Small intestine (tissue), 7 donors: ENCODE data around the gene MPP3. TPM values are rescaled to one million over a fixed set of nuclear protein-coding genes. Genes with fewer than 3 reads are reported as not detected.

Experiments
- DNase-seq, 2 donors: peaks; one replicate each; pipeline versions ENCODE4 v3.0.0 to v3.0.0-alpha.2; 2013
- FAIRE-seq: peaks from 2 replicates; lab custom pipeline; 2012; peaks lifted over from hg19 to GRCh38; lab: Jason Lieb, UNC
- H3K27ac ChIP-seq, 3 donors: one replicate each; pipeline ENCODE4 v1.5.1; 2013; ENCODE audit warnings: low read length in 2 of 3, mild to moderate bottlenecking in 2 of 3, control low read depth in 1 of 3, inconsistent platforms in 1 of 3, low read depth in 1 of 3, moderate library complexity in 1 of 3
- H3K27me3 ChIP-seq, 3 donors: one replicate each; pipeline ENCODE4 v1.6.1; 2013; ENCODE audit warnings: low read length in 3 of 3, inconsistent platforms in 1 of 3; ENCODE audit not compliant: control insufficient read depth in 3 of 3, insufficient read depth in 3 of 3
- H3K36me3 ChIP-seq, 3 donors: one replicate each; pipeline ENCODE4 v1.6.1; 2013; ENCODE audit warnings: low read length in 3 of 3, inconsistent platforms in 1 of 3, low read depth in 1 of 3, mild to moderate bottlenecking in 1 of 3, moderate library complexity in 1 of 3; ENCODE audit not compliant: control insufficient read depth in 3 of 3, insufficient read depth in 2 of 3
- H3K4me1 ChIP-seq, 3 donors: one replicate each; pipeline ENCODE4 v1.6.1; 2013; ENCODE audit warnings: low read length in 2 of 3, inconsistent platforms in 1 of 3, low read depth in 1 of 3, mild to moderate bottlenecking in 1 of 3, moderate library complexity in 1 of 3; ENCODE audit not compliant: control insufficient read depth in 3 of 3, insufficient read depth in 2 of 3
- H3K4me3 ChIP-seq, 3 donors: one replicate each; pipeline ENCODE4 v1.5.1; 2013; ENCODE audit warnings: low read length in 3 of 3, control low read depth in 1 of 3, inconsistent platforms in 1 of 3, low read depth in 1 of 3, mild to moderate bottlenecking in 1 of 3, moderate library complexity in 1 of 3
- H3K9me3 ChIP-seq, 2 donors: one replicate each; pipeline ENCODE4 v1.6.1; 2013; ENCODE audit warnings: low read depth in 1 of 2, low read length in 1 of 2; ENCODE audit not compliant: control insufficient read depth in 2 of 2, insufficient read depth in 1 of 2
- WGBS, 3 donors: extraction: QIAGEN DNeasy Blood & Tissue Kit; methylation state at CpG; one replicate each; pipeline ENCODE4 v1.1.7; 2013; 5-methylcytosine and 5-hydroxymethylcytosine counted together
- polyA plus RNA-seq, 4 donors: library from polyadenylated mRNA; stranded (reverse) in 3 of 4; unstranded in 1 of 4; fragments of 200-250 nt in 3 of 4; fragments of 120-200 nt in 1 of 4; gene quantifications; one replicate each; pipeline versions ENCODE4 v1.2.1 to v1.2.3, GENCODE V29; 2013
- donor health status: healthy with polysubstance abuse.
- donor health status: control.
- donor health status: control.
- donor health status: Bipolar disorder and iron deficiency.
- donor health status: healthy.

Gene MPP3
- polyA plus RNA-seq, 4 donors = 1.2 to 5.4 (median 2.6) TPM

- 70 to 77% (median 76%) methylated on average over 9 to 10 of the region's 10 CpGs for WGBS, 3 donors
- DNase-seq (no peak), FAIRE-seq (no peak)
- Histone ChIP-seq H3K4me3 (no peak overlapping the region), H3K36me3 (peaks cover 8 to 87% (median 11%) of the 10 kb centered on the region in 3 donors), H3K27ac (no peak overlapping the region), H3K9me3 (no peaks in the 10 kb centered on the region), H3K4me1 (peaks cover 0 to 2% (median 0%) of the 10 kb centered on the region in 3 donors), H3K27me3 (no peaks in the 10 kb centered on the region)
Observed at GRCh38 chr17:43772877-43773648, 59.9 kb downstream of the MPP3 start.

- H3K27ac ChIP-seq = no peak overlapping the region
- FAIRE-seq (no peak), DNase-seq (no peak)
- peaks cover 8 to 92% (median 11%) of the 10 kb centered on the region in 3 donors for H3K36me3 ChIP-seq
- H3K27me3 ChIP-seq = no peaks in the 10 kb centered on the region
- H3K9me3 ChIP-seq = no peaks in the 10 kb centered on the region
- 89 to 98% (median 95%) methylated on average over 9 of the region's 9 CpGs for WGBS, 3 donors
- no peak overlapping the region for H3K4me3 ChIP-seq
- H3K4me1 ChIP-seq = no peaks in the 10 kb centered on the region
Observed at GRCh38 chr17:43771463-43771862, 61.5 kb downstream of the MPP3 start.

- DNase-seq = no peak
- H3K4me1 ChIP-seq = no peaks in the 10 kb centered on the region
- WGBS, 3 donors = 94 to 97% (median 95%) methylated on average over 2 of the region's 2 CpGs
- H3K9me3 ChIP-seq = no peaks in the 10 kb centered on the region
- peaks cover 8 to 88% (median 11%) of the 10 kb centered on the region in 3 donors for H3K36me3 ChIP-seq
- H3K4me3 ChIP-seq = no peak overlapping the region
- H3K27me3 ChIP-seq = no peaks in the 10 kb centered on the region
- no peak overlapping the region for H3K27ac ChIP-seq
- no peak for FAIRE-seq
Observed at GRCh38 chr17:43770957-43771356, 62.0 kb downstream of the MPP3 start.

- Histone ChIP-seq H3K9me3 (no peaks in the 10 kb centered on the region), H3K27ac (no peak overlapping the region), H3K4me3 (no peak overlapping the region), H3K36me3 (peaks cover 6 to 78% (median 11%) of the 10 kb centered on the region in 3 donors), H3K4me1 (no peaks in the 10 kb centered on the region), H3K27me3 (no peaks in the 10 kb centered on the region)
- DNase-seq (no peak), FAIRE-seq (no peak)
- 95 to 97% (median 95%) methylated on average over 11 of the region's 11 CpGs for WGBS, 3 donors
Observed at GRCh38 chr17:43769859-43770258, 63.1 kb downstream of the MPP3 start.

GRCh38 chr17:43769426-43769825, 63.5 kb downstream of the MPP3 start:
- H3K27ac ChIP-seq = no peak overlapping the region
- WGBS, 3 donors = 93 to 96% (median 94%) methylated on average over 16 of the region's 16 CpGs
- no peak for FAIRE-seq
- peaks cover 6 to 73% (median 11%) of the 10 kb centered on the region in 3 donors for H3K36me3 ChIP-seq
- no peak for DNase-seq
- H3K4me3 ChIP-seq = no peak overlapping the region
- H3K9me3 ChIP-seq = no peaks in the 10 kb centered on the region
- no peaks in the 10 kb centered on the region for H3K4me1 ChIP-seq
- no peaks in the 10 kb centered on the region for H3K27me3 ChIP-seq

GRCh38 chr17:43768943-43769342, 64.0 kb downstream of the MPP3 start:
- DNase-seq = no peak
- 88 to 94% (median 94%) methylated on average over 7 of the region's 7 CpGs for WGBS, 3 donors
- H3K27me3 ChIP-seq = no peaks in the 10 kb centered on the region
- H3K27ac ChIP-seq = no peak overlapping the region
- H3K4me1 ChIP-seq = no peaks in the 10 kb centered on the region
- peaks cover 6 to 69% (median 11%) of the 10 kb centered on the region in 3 donors for H3K36me3 ChIP-seq
- H3K4me3 ChIP-seq = no peak overlapping the region
- no peaks in the 10 kb centered on the region for H3K9me3 ChIP-seq
- FAIRE-seq = no peak

GRCh38 chr17:43768382-43768781, 64.6 kb downstream of the MPP3 start:
- Histone ChIP-seq H3K27ac (no peak overlapping the region), H3K4me1 (no peaks in the 10 kb centered on the region), H3K27me3 (no peaks in the 10 kb centered on the region), H3K4me3 (no peak overlapping the region), H3K9me3 (no peaks in the 10 kb centered on the region), H3K36me3 (peaks cover 6 to 63% (median 11%) of the 10 kb centered on the region in 3 donors)
- FAIRE-seq (no peak), DNase-seq (no peak)
- WGBS, 3 donors = 38 to 45% (median 39%) methylated on average over 9 of the region's 9 CpGs

GRCh38 chr17:43767713-43768059, 65.3 kb downstream of the MPP3 start:
- H3K27me3 ChIP-seq = no peaks in the 10 kb centered on the region
- no peak overlapping the region for H3K27ac ChIP-seq
- no peaks in the 10 kb centered on the region for H3K9me3 ChIP-seq
- no peak overlapping the region for H3K4me3 ChIP-seq
- 80 to 83% (median 81%) methylated on average over 5 of the region's 5 CpGs for WGBS, 3 donors
- FAIRE-seq (no peak), DNase-seq (no peak)
- no peaks in the 10 kb centered on the region for H3K4me1 ChIP-seq
- peaks cover 6 to 56% (median 6%) of the 10 kb centered on the region in 3 donors for H3K36me3 ChIP-seq
